ENCODE measurements around the gene MCUR1.
"Not testable (repeated sequence)": the region's sequence is repeated elsewhere in the genome, so short reads cannot be mapped to it uniquely, and the experiment has no call there.

MCUR1 gene, protein sequence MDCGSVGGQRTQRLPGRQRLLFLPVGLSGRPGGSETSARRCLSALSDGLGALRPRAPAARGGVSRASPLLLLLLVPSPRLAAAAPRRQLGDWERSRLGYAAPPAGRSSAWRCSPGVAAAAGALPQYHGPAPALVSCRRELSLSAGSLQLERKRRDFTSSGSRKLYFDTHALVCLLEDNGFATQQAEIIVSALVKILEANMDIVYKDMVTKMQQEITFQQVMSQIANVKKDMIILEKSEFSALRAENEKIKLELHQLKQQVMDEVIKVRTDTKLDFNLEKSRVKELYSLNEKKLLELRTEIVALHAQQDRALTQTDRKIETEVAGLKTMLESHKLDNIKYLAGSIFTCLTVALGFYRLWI

DNA sequence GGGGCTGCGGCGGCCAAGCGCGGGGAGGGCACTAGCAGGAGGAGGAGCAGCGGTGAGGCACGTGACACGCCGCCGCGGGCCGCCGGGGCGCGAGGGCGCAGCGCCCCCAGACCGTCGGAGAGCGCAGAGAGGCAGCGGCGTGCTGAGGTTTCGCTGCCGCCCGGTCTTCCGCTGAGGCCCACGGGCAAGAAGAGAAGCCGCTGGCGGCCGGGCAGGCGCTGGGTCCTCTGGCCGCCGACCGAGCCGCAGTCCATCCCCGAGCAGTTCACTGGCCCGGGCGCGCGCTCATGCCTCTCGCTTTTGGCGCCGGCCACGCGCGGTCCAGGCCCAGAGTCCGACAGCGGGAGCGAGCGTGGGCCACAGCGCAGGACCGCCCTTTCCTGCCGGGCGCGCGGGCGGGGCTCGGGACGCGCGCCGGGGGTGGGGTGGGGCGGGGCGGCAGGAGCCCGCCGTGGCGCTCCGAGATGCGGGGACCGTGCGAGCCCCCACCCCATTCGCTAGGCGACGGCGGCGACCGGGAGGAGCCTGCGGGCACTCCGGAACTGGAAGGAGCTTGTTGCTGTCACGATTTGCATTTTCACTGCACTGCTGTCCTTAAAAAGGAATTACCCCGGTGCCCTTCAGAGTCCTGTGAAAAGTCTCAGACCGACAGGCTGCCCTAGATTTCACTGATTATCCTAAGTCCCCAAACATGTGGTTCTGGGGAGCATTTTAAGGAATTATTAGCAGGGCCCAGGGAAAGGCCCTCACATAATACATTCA, at the start of gene MCUR1:
MCUR1 (minus strand) TSS at position 382 of the 762 bp plus-strand sequence; CDS start at position 254, 128 bp downstream.
- DNase-seq = peak; percentile 59 to 71 (median 64)

DNA sequence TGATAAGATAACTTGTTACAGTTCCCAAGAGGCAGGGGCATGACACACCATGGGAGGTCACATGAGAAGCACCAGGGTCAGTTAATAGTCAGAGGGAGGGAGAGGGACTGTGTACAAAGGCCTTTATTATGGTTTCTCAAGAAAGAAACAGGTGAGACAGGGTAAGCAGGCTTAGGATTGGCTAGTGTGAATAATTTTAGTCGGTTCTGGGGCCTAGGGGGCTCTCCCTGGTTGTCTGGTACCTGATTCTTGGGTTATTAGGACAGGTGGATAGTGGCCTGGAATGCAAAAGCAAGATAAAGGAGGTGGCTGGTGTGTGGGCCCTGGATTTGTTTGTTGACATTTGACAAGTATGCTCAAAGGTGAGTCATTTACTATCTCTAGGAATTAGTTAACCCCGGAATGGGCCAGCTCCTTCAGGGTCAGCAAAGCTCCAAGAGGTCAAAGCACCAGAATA, 49.4 kb upstream of the MCUR1 start:
- DNase-seq = no peak

DNA sequence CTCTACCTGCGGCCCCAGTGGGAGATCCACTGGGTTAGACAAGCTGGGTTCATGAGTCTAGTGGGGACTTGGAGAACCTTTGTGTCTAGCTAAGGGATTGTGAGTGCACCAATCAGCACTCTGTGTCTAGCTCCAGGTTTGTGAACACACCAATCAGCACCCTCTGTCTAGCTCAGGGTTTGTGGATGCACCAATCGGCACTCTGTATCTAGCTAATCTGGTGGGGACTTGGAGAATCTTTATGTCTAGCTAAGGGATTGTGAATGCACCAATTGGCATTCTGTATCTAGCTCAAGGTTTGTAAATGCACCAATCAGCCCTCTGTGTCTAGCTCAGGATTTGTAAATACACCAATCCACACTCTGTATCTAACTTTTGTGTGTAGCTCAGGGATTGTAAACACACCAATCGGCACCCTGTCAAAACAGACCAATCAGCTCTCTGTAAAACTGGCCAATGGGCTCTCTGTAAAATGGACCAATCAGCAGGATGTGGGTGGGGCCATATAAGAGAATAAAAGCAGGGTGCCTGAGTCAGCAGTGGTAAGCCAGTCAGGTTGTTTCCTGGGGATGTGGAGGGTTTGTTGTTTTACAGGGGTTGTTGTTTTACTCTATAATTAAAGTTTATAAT, 46.3 kb upstream of the MCUR1 start:
- not testable (repeated sequence) for DNase-seq

DNA sequence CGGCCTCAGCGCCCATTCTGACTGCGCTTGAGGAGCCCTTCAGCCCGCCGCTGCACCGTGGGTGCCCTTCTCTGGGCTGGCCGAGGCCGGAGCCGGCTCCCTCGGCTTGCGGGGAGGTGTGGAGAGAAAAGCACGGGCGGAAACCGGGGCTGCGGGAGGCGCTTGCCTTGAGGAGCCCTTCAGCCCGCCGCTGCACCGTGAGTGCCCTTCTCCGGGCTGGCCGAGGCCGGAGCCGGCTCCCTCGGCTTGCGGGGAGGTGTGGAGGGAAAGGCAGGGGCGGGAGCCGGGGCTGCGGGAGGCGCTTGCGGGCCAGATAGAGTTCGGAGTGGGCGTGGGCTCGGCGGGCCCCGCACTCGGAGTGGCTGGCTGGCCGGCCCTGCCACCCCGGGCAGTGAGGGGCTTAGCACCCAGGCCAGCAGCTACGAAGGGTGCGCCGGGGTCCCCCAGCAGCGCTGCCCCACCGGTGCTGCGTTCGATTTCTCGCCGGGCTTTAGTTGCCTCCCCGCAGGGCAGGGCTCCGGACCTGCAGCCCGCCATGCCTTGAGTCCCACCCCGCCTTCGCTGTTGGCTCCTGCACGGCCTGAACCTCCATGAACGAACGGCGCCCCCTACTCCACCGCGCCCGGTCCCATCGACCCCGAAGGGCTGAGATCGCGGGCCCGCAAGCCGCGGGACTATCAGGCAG, 45.7 kb upstream of the MCUR1 start:
- DNase-seq = no peak

DNA sequence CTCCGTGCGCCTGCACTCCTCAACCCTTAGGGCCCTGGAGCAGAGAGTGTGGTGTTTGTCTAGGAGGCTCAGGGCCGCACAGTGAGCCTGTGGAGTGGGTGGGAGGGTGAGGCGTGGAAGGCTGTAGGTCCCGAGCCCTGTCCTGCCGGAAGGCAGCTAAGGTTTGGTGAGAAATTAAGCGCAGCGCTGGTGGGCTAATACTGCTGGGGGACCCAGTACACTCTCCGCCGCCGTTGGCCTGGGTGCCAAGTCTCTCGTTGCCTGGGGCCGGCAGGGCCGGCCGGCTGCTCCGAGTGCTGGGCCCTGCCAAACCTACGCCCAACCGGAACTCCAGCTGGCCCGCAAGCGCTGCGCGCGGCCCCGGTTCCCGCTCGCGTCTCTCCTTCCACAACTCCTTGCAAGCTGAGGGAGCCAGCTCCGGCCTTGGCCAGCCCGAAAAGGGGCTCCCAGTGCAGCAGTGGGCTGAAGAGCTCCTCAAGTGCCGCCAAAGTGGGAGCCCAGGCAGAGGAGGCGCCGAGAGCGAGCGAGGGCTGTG, 40.4 kb upstream of the MCUR1 start:
- no peak for DNase-seq

DNA sequence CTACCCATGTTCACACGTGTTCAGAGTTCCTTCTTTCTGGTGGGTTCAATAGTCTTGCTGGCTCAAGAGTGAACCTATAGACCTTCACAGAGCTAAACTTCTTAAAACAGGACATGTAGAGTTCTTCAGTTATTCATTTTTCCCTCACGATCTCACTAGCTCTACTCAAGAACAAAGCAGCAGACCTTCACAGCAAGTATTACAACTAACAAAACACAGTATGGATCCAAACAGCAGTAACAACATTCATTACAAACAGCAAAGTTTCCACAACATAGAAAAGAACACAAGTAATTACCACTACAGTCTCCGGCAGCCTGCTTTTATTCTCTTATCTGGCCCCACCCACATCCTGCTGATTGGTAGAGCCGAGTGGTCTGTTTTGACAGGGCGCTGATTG, 39.5 kb upstream of the MCUR1 start:
- no peak for DNase-seq

DNA sequence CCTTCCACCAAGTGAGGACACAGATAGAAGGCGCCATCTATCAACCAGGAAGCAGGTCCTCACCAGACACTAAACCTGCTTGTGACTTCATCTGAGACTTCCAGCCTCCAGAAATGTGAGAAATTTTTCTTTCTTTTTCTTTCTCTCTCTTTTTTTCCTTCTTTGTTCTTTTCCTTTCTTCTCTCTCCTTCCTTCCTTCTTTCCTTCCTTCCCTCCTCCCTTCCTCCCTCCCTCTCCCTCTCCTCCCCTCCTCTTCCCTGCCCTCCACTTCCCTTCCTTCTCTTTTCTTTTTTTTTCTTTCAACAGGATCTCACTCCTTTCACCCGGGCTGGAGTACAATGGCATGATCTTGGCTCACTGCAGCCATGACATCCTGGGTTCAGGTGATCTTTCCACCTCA, 37.4 kb upstream of the MCUR1 start:
- DNase-seq = no peak

DNA sequence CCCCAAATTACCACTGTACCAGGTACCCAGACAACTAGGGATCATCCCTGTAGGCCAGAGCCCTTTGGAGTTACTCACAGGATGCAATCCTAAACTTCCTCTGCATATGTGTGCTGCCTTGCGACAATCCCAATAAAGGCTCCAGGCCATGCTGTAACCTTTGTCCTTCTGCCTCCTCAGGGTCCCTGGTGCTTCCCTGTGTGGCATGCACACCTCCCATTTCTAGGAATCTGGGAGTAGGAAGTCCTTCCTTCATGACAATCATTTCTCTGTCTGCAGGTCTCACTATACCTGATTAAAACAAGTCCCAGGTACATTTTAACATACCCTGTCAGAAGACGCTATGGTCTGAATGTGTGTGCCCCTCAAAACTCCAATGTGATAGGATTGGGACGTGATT, 37.0 kb upstream of the MCUR1 start:
- no peak for DNase-seq

DNA sequence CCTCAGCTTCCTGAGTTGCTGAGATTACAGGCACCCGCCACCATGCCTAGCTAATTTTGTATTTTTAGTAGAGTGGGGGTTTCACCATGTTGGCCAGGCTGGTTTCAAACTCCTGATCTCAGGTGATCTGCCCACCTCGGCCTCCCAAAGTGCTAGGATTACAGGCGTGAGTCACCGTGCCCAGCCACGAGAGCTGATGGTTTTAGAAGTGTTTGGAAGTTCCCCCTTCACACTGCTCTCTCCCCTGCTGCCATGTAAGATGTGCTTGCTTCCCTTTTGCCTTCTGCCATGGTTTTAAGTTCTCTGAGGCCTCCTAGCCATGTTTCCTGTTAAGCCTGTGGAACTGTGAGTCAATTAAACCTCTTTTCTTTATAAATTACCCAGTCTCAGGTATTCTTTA, 36.3 kb upstream of the MCUR1 start:
- DNase-seq = not testable (repeated sequence)

DNA sequence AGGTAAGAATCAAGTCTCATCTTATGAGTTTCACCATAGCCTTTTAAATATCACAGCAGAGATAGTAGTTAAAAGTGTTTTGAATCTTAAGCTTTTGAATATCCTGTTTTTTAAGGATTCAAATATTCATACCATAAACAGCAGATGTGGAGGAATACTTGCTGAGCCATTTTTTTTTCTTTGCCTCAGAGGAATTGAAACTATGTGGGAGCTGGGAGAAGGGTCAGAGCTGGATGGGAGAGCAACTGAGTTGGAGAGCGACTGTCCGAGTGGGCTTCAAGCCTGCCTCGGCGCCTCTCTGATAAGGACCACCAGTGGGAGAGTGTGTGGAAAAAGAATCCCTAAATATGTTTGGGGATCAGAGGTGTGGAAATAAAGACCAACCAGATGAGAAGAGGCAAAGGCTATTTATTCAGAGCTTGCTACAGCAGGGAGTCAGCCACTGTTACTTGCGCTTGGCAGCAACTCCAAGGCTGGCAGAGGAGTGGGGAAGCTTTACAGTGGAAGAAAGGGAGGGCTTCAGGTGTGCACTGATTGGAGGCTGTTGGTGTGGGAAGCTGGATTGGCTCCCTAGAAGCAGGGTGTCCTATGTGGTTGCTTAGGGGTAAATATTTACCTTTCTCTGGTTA, 34.3 kb upstream of the MCUR1 start:
- no peak for DNase-seq

DNA sequence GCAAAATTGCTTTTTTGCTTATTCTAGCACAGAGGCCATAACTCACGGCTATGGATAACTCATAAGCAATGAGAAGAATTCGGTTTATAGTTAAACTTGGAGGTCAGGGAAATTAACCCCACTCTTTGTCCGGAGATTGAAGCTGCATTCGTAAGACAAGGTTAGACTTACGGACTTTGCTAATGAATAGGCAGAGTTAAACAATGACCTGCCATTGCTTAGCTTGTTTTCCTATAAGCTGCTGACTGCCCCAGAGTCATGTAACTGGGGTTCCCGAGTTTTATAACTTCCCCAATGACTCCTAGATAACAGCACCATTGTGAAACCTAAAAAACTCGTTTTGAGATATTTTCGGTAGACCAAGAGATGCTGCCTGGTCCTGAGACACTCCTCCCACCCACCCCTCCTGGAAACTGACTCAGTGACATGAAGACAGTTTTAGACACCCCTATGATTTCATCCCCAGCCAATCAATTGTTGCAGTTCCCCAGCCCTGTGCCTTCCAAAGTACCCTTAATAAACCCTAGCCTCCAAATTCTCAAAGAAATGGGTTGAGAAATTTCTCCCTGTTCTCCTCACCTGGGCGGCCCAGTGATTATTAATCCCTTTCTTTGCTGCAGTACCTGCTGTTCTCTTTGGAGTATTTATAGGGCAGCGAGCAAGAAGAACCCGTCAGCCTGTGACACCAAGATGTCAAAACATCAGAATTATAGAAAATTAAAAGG, 33.1 kb upstream of the MCUR1 start:
- no peak for DNase-seq

DNA sequence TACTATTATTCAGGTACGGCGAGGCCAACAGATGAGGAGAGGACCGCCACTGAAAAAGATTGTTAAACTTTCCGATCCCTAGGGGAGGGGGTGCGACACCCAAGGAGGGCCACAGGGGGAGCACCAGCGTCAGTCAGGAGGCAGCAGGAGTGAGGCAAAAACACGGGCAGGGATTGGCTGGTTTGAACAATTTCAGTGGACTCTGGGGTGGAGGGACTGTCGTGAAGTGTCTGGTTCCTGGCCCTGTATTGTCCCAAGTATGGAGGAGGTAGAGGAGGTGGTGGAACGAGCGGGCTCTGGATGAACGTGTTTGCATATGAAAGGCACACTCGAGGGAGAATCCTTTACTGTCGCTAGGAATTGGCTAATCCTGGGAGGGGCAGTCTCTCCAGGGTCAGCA, 32.5 kb upstream of the MCUR1 start:
- DNase-seq = no peak

DNA sequence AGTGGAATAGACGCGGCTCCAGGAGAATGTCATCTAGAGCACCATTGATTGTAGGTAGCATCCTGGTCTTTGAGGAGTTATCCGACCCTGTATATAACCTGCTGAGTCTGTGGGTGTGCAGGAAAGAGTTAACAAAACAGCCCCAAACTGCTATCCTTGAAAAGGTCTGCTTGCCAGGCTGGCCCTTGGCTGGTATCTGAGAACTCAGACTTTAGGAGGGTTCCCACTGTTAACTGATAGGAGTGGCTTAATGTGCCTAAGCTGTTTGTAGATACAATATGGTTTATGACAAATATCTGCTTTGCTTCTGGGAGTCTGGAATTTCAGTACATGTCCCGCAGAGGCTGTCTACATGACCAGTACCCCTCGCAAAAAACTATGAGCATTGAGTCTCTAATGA, 27.6 kb upstream of the MCUR1 start:
- DNase-seq = no peak

DNA sequence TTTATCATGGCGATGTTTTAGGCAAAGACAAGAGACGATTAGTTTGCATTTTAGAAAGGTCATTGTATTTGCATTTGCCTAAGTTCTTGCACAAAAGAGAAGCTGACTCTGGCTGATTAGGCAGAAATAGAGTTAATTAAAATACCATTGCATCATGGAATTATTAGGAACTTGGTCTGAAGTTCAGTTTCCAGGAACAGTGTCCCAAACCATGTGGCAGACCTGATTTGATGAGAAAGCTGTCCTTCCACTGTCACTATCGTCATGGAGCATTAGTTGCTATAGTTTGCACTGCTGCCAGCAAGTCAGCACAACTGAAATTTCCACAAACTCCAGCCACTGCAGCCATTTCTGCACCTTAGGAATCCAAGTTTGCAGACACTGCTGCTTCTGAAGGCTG, 24.3 kb upstream of the MCUR1 start:
- DNase-seq = no peak

DNA sequence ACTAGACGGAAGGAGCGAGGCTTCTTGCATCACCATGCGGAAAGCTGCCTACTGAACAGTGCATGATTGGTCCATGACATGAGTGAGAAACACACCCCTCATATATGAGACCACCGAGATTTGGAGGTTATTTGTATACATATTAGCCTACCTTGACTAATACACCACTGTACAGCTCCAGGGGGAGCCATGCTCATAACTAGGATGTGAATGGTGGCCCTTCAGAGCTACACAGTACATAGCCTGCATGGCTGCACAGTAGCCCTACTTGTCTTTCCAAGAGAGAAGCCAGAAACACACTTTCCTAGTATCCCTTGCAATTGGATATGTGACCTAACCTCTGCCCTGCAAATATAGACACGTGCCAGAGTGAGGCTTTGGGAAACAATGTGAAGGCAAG, 21.8 kb upstream of the MCUR1 start:
- no peak for DNase-seq

DNA sequence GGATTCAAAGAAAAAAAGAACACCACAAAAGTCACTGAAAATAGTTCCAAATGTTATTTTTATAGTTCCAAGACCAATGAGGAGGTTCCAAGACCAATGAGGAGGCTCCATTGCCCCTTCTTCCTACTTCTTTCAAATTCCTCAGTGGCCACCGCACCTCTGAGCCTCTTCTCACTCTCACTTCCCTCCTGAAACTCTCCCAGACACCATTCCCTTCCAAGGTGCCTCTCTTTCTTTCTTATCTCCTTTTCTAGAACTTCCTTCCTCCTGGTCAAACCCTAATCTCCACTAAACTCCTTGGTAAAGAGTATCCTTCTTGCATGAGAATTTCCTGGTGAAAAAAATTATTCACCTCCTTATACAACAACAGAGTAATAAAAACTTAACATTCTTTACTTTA, 20.4 kb upstream of the MCUR1 start:
- no peak for DNase-seq

DNA sequence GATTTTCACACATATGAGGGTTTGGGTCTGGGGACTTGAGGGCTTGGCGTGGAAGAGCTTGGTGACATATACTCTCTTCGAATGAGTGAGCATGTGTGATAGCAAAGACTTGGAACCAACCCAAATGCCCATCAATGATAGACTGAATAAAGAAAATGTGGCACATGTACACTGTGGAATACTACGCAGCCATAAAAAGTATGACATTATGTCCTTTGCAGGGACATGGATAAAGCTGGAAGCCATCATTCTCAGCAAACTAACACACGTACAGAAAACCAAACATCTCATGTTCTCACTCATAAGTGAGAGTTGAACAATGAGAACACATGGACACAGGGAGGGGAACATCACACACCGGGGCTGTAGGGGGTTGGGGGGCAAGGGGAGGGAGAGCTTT, 19.7 kb upstream of the MCUR1 start:
- not testable (repeated sequence) for DNase-seq

DNA sequence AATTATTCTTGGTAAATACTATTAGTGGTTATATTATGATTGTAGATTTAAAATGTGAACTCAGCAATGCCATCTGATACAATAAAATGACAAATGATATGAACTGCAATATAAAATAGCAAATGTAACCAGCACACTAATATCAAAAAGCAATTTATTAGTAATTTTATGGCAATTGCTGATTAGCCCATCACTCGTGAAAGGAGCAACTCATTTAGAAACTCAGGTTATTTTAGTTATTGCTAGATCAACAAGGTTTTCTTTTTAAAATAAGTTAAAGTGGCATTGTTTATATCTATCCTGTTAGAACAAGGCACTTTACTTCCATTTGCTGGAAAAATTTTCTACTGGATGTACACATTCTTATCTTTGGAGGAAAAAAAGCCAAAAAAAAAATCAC, 18.4 kb upstream of the MCUR1 start:
- DNase-seq = no peak

DNA sequence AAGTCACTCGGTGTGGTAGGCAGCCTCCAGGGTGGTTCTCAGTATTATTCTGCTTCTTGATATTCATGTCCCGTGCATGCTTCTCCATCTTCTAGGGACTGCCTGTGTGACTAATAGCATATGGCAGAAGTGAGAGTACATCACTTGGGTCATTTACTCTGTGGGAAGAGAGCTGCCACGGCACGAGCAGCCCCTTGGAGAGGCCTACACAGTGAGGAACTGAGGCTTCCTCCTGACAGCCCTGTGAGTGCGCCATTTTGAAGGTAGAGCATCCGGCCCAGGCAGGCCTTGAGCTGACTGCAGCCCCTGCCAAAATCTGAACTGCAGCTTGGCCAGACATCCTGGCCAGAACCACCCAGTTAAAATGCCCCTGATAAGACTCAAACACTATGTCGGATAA, 17.3 kb upstream of the MCUR1 start:
- no peak for DNase-seq

DNA sequence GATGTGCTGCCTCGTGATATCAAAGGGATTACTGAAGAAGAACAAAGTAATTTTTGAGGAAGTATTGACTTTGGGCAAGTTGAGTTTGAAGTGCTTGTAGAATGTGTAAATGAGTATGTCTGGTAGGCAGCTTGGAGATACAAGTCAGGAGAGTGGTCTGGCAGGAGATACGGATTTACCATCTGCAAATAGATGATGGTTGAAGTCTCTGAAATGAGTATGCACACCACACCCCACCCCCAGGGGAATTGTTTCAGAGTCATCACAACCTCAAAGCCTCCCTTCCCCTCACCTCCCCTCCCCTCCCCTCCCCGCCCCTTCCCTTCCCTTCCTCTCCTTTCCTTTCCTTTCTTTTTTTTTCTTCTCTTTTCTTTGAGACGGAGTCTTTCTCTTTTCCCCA, 16.4 kb upstream of the MCUR1 start:
- DNase-seq = no peak

DNA sequence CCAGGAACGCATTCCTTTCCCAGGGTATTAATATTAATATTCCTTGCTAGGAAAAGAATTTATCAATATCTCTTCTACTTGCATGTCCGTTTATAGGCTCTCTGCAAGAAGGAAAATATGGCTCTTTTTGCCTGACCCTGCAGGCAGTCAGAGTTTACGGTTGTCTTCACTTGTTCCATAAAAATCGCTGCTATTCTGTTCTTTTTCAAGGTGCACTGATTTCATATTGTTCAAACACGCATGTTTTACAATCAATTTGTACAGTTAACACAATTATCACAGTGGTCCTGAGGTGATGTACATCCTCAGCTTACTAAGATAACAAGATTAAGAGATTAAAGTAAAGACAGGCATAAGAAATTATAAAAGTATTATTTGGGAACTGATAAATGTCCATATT, 15.1 kb upstream of the MCUR1 start:
- not testable (repeated sequence) for DNase-seq

Measured in activated naive CD4-positive, alpha-beta T cell (primary cell).